ENCODE results near the gene OSBPL7.

Gene OSBPL7

GRCh38 chr17:47757386-47757785 is 64.2 kb downstream of the OSBPL7 start (continued):
- TF ChIP-seq, protein P1, sequence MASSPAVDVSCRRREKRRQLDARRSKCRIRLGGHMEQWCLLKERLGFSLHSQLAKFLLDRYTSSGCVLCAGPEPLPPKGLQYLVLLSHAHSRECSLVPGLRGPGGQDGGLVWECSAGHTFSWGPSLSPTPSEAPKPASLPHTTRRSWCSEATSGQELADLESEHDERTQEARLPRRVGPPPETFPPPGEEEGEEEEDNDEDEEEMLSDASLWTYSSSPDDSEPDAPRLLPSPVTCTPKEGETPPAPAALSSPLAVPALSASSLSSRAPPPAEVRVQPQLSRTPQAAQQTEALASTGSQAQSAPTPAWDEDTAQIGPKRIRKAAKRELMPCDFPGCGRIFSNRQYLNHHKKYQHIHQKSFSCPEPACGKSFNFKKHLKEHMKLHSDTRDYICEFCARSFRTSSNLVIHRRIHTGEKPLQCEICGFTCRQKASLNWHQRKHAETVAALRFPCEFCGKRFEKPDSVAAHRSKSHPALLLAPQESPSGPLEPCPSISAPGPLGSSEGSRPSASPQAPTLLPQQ (tag by site-specific recombination; IDR thresholded peaks at IDR 0.05), result no peak
- TF ChIP-seq ZNF558 (tag by site-specific recombination; IDR thresholded peaks at IDR 0.05) (no peak), ZNF76 (tag by site-specific recombination; IDR thresholded peaks at IDR 0.05; ENCODE audit: borderline replicate concordance, low read depth) (no peak), ZNF274 (IDR thresholded peaks at IDR 0.05; ENCODE audit: low read length) (no peak), ZNF274 (tag by site-specific recombination; IDR thresholded peaks at IDR 0.05; ENCODE audit: borderline replicate concordance) (no peak)
- TF ChIP-seq, protein P2, sequence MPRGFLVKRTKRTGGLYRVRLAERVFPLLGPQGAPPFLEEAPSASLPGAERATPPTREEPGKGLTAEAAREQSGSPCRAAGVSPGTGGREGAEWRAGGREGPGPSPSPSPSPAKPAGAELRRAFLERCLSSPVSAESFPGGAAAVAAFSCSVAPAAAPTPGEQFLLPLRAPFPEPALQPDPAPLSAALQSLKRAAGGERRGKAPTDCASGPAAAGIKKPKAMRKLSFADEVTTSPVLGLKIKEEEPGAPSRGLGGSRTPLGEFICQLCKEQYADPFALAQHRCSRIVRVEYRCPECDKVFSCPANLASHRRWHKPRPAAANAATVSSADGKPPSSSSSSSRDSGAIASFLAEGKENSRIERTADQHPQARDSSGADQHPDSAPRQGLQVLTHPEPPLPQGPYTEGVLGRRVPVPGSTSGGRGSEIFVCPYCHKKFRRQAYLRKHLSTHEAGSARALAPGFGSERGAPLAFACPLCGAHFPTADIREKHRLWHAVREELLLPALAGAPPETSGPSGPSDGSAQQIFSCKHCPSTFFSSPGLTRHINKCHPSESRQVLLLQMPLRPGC (tag by site-specific recombination; IDR thresholded peaks at IDR 0.05), result no peak

Measured in HEK293 (cell line).